Measurements from ENCODE around the gene SRSF8. TPM values are rescaled to one million over a fixed set of nuclear protein-coding genes. Genes with fewer than 3 reads are reported as not detected.

Gene SRSF8
- total RNA-seq, 1 experiment from 2014 or later = 31.0 TPM

GRCh38 chr11:95070471-95070870, 3.8 kb downstream of the SRSF8 start (continued):
- TF ChIP-seq CTCF (IDR thresholded peaks at IDR 0.05 in 2 of 3, conservative IDR thresholded peaks at IDR 0.05 in 1 of 3; ENCODE audit: borderline replicate concordance in 1 of 3, insufficient read depth in 1 of 3, low read depth in 2 of 3, low read length in 2 of 3) = no peak
- TF ChIP-seq EZH2 (IDR thresholded peaks at IDR 0.05) = no peak
- TF ChIP-seq SP1 (IDR thresholded peaks at IDR 0.05; ENCODE audit: low read depth) = no peak
- no peak for TF ChIP-seq EGR1 (IDR thresholded peaks at IDR 0.05; ENCODE audit: low read depth)
- no peak for TF ChIP-seq TCF7L2 (IDR thresholded peaks at IDR 0.05; ENCODE audit: borderline replicate concordance, extremely low read depth, insufficient read depth, insufficient read length)
- no peak for TF ChIP-seq POLR2AphosphoS5 (IDR thresholded peaks at IDR 0.05; ENCODE audit: low read depth, low read length)

GRCh38 chr11:95072948-95073347, 6.2 kb downstream of the SRSF8 start:
- TF ChIP-seq ELF1 (IDR thresholded peaks at IDR 0.05; ENCODE audit: borderline replicate concordance, low read depth) = no peak
- TF ChIP-seq FOSL1 (IDR thresholded peaks at IDR 0.05; ENCODE audit: low read depth) = peak; percentile 28; the same call in 1 of the 2 replicates
- intact Hi-C loops (cut with micrococcal nuclease) = no loop called here
- H3K4me2 ChIP-seq (ENCODE audit: low read length) = peak overlapping the region; percentile 26; the same call in 1 of the 2 replicates
- H3K36me3 ChIP-seq (ENCODE audit: control insufficient read depth in 1 of 2, insufficient read depth in 2 of 2, low read length in 2 of 2) = no peaks in the 10 kb centered on the region
- RAD21 ChIA-PET (ENCODE audit: low non-redundant PET in 1 of 2, low total read pairs in 2 of 2, uncharacterized antibody in 2 of 2, unreplicated experiment in 2 of 2) = no interaction called here
- no peak overlapping the region for H3K4me3 ChIP-seq (replicated peaks in 1 of 2; ENCODE audit: low read depth in 1 of 2, low read length in 2 of 2)
- CTCF ChIA-PET = interaction anchor here (1.0 to 1.5 kb wide), 3 partner anchors 11 to 20 kb away, joined by 3 read pairs; no protein-coding TSS in a partner anchor
- no peak overlapping the region for H3K27ac ChIP-seq (ENCODE audit: low read depth, low read length)
- peaks cover 33 to 43% of the 10 kb centered on the region in 2 experiments for H3K4me1 ChIP-seq (ENCODE audit: control insufficient read depth in 1 of 2, insufficient read depth in 2 of 2, low read length in 2 of 2)
- H3K79me2 ChIP-seq (ENCODE audit: insufficient read depth, low read length) = peaks cover 20% of the 10 kb centered on the region
- no TSS peak for BruUV-seq (replicated peaks)
- no peaks in the 10 kb centered on the region for H4K20me1 ChIP-seq (ENCODE audit: insufficient read depth)
- H3K27me3 ChIP-seq (ENCODE audit: insufficient read depth, low read length) = no peaks in the 10 kb centered on the region; the same call in 1 of the 2 replicates
- POLR2A ChIA-PET = interaction anchor here (1.2 to 2.1 kb wide), 4 partner anchors 12 to 77 kb away, joined by 4 to 5 read pairs (median 4); partner anchors contain the start of gene ENDOD1
- H2AFZ ChIP-seq (ENCODE audit: low read depth, low read length, poor library complexity, severe bottlenecking) = no peak overlapping the region
- ATAC-seq = no peak
- H3K9me3 ChIP-seq (ENCODE audit: control insufficient read depth in 1 of 2, insufficient read depth in 1 of 2, low read depth in 1 of 2, low read length in 2 of 2) = no peaks in the 10 kb centered on the region
- no peak for DNase-seq (ENCODE audit: low read depth, low spot score)
- H3K9me2 ChIP-seq (ENCODE audit: insufficient read depth) = no peaks in the 10 kb centered on the region
- no peak overlapping the region for H3K9ac ChIP-seq (ENCODE audit: low read length)
